ENCODE measurements around the gene PNMA1. TPM values are rescaled to one million over a fixed set of nuclear protein-coding genes. Genes with fewer than 3 reads are reported as not detected.

The PNMA1 gene
- total RNA-seq, 4 donors from 2014 or later: 12.6 to 58.0 (median 39.4) TPM

- Histone ChIP-seq H3K27me3 (no peaks in the 10 kb centered on the region), H3K4me1 (peaks cover 13 to 27% of the 10 kb centered on the region in 2 donors), H3K36me3 (no peaks in the 10 kb centered on the region), H3K4me3 (no peak overlapping the region), H3K27ac (no peak overlapping the region), H3K9me3 (no peaks in the 10 kb centered on the region)
- DNase-seq: no peak
- TF ChIP-seq CTCF (IDR thresholded peaks at IDR 0.05) (no peak), POLR2A (IDR thresholded peaks at IDR 0.05) (no peak)
- intact Hi-C loops (cut with DNase I; ENCODE audit: low total_unique reads): no loop called here
Measured at GRCh38 chr14:73736842-73737241, 22.7 kb upstream of the PNMA1 start.

GRCh38 chr14:73732006-73732405 is 17.8 kb upstream of the PNMA1 start:
- H3K27ac ChIP-seq: no peak overlapping the region
- H3K4me1 ChIP-seq: peaks cover 7% of the 10 kb centered on the region in 2 donors

GRCh38 chr14:73731111-73731510 is 16.9 kb upstream of the PNMA1 start:
- intact Hi-C loops (cut with DNase I; ENCODE audit: low total_unique reads): no loop called here
- Histone ChIP-seq H3K4me3 (no peak overlapping the region), H3K36me3 (no peaks in the 10 kb centered on the region), H3K9me3 (no peaks in the 10 kb centered on the region), H3K4me1 (peaks cover 7 to 9% of the 10 kb centered on the region in 2 donors), H3K27me3 (no peaks in the 10 kb centered on the region), H3K27ac (peak overlapping the region in 1 of 2 donors; percentile 17)
- no peak for TF ChIP-seq CTCF (IDR thresholded peaks at IDR 0.05)
- no peak for TF ChIP-seq POLR2A (IDR thresholded peaks at IDR 0.05)
- no peak for DNase-seq

More at GRCh38 chr14:73732006-73732405, 17.8 kb upstream of the PNMA1 start:
- intact Hi-C loops (cut with DNase I; ENCODE audit: low total_unique reads): no loop called here
- Histone ChIP-seq H3K27me3 (no peaks in the 10 kb centered on the region), H3K4me3 (no peak overlapping the region), H3K9me3 (no peaks in the 10 kb centered on the region), H3K36me3 (no peaks in the 10 kb centered on the region)
- TF ChIP-seq CTCF (IDR thresholded peaks at IDR 0.05) (no peak), POLR2A (IDR thresholded peaks at IDR 0.05) (no peak)
- no peak for DNase-seq

- peaks cover 9 to 21% of the 10 kb centered on the region in 2 donors for H3K4me1 ChIP-seq
Measured at GRCh38 chr14:73729556-73730265, 15.5 kb upstream of the PNMA1 start.

More at GRCh38 chr14:73729556-73730265, 15.5 kb upstream of the PNMA1 start:
- Histone ChIP-seq H3K27ac (peak overlapping the region; percentile 68 to 85), H3K9me3 (no peaks in the 10 kb centered on the region), H3K36me3 (no peaks in the 10 kb centered on the region), H3K27me3 (no peaks in the 10 kb centered on the region), H3K4me3 (no peak overlapping the region)
- TF ChIP-seq CTCF (IDR thresholded peaks at IDR 0.05) (no peak), POLR2A (IDR thresholded peaks at IDR 0.05) (no peak)
- intact Hi-C loops (cut with DNase I; ENCODE audit: low total_unique reads): loop anchor here (5.0 to 10.0 kb wide), 2 partner anchors 85 to 98 kb away; partner anchors contain the start of gene DNAL1
- no peak for DNase-seq
